Uterus (tissue), 2 donors: ENCODE results near the gene PBXIP1.

ENCODE experiments used
- CTCF ChIP-seq, 4 experiments: fragments of 200-600 bp in 2 of 4; fragments of 450-650 bp in 2 of 4; sonication (generic) in 2 of 4; IDR thresholded peaks; one replicate each; pipeline ENCODE4 v1.5.1; 2016 to 2019; ENCODE audit warnings: antibody characterized with exemption in 4 of 4, mild to moderate bottlenecking in 2 of 4, moderate library complexity in 1 of 4
- POLR2A ChIP-seq, 2 donors: fragments of 450-650 bp; IDR thresholded peaks; one replicate each; pipeline ENCODE4 v1.6.1; 2016; ENCODE audit warnings: antibody characterized with exemption in 2 of 2, mild to moderate bottlenecking in 1 of 2, moderate library complexity in 1 of 2

GRCh38 chr1:154951901-154952657, 3.8 kb downstream of the PBXIP1 start:
- TF ChIP-seq CTCF (IDR thresholded peaks at IDR 0.05) (no peak), POLR2A (IDR thresholded peaks at IDR 0.05) (no peak)
